CD4-positive, alpha-beta T cell treated with Interferon alpha-2 for 1 hour (primary cell): Measurements from ENCODE around the gene SMIM29.
A peak's percentile ranks its signal among the peaks of the same experiment; 100 is the strongest.

ENCODE experiments used
- DNase-seq, 2 donors: peaks; one replicate each; pipeline ENCODE4 v3.0.0-alpha.2; 2020 to 2022

Gene SMIM29

DNA sequence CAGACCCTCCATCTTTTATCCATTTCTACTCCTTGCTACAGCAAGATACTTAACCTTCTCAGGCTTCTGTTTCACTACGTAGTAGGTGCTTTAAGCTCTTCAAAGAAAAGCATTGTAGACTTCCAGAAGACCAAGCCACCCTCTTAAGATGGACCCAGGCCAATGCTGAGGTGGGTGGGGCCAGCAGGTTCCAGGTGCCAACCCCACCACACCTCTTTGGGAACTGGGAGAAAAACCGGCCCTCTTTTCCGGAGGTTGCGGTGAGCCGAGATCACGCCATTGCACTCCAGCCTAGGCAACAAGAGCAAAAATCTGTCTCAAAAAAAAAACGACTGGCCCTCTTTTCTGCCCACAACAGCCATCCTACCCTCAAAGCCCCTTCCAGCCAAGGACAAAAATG lies 22.7 kb downstream of the SMIM29 start:
- no peak for DNase-seq

DNA sequence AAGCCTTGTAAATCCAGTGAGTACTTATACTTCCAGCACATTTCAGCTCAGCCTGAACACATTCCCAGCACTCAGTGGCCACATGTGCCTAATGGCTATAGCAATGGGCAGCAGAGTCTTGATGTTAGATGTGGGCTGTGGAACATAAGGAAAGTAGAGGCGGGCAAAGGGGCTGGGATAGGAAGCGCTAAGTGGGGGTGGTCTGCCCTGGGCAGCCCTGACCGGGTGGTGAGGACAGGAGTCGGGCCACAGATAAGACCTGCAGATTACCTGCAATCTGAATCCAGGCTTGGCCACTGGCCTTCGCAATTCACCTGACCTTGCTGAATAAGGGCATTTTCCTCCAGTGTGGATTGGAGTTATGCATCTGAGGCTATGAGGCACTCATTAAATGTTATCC lies 23.3 kb downstream of the SMIM29 start:
- DNase-seq = no peak

DNA sequence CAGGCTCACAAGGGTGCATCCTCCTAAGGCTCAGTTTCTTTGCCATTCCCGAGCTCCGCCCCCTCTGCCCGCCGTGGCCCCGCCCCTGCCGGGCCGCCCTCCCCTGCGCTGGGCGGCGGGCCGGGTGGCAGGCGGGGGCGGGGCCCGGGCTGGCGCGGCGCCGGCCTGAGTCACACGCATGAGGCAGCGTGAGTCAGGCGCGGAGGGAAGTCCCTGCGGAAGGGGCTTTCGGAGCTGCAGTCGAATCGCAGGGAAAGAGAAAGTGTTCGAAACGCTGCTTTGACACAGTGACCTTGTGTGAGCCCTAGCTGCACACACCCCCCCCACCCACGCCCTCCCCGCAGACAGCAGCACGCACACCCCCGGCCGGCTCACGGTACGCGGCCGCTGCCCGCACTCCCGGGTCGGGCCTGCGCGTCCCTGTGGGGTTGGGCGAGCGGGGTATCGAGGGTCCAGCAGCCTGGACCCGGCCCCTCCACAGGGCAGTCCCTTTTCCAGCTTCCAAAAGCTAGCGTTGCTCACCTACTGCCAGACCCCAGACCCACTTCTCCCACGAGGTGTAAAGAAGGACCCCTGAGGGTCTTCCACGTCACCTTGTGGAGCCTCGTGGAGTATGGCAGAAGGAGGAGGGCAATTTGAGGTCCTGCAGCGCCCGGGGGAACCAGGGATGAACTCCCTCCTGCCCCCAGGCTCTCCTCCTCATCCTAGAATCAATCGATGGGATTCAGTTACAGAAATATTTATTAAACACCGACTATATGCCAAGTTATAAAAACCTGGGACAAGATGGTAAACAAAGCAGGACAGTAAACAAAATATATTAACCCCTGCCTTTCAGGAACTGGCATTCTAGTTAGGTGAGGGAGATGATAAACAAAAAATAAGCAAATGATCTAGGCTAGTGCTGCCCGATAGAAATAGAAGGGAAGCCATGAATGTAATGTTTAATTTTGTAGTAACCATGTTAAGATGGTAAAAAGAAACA lies 24.6 kb downstream of the SMIM29 start:
- DNase-seq = peak; percentile 97

DNA sequence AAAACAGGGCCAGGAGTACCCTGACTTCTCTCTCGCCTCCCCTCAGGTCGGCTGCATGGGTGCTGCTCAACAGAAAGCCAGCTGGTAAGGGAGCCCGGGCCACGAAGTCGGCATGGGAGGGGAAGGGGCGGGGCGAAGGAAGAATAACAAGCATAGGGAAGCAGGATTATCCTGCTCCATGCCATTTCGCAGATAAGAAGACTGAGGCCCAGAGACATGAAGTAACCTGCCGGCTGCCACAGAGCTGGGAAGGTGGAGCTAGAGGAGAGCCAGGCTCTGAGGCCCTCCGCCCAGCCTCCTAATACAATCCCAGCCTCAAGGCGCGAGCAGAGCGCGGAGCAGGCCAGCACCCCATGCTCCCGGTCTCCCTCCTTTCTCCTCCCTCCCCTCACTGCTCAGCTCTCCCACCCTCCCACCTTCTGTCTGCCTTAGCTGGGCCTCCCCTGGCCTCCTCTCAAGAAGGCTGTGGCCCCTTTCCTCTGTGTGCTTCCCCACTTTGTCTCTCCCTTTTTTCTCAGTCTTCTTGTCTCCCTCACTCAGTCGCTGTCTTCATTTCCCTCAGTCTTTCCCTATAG lies 25.3 kb downstream of the SMIM29 start:
- DNase-seq = no peak

DNA sequence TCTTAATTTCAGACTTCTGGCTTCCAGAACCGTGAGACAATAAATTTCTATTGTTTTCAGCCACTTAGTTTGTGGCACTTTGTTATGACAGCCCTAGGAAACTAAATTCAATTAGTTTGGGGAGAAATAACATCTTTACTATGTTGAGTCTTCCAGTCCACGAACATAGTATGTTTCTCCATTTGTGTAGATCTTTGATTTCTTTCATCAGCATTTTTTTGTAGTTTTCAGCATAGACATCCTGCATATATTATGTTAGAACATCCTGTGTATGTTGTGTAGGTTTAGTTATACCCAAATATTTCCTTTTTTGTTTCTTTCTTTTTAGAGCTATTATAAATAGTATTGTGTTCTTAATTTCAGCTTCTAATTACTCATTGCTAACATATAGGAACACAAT lies 30.1 kb downstream of the SMIM29 start:
- DNase-seq = no peak

DNA sequence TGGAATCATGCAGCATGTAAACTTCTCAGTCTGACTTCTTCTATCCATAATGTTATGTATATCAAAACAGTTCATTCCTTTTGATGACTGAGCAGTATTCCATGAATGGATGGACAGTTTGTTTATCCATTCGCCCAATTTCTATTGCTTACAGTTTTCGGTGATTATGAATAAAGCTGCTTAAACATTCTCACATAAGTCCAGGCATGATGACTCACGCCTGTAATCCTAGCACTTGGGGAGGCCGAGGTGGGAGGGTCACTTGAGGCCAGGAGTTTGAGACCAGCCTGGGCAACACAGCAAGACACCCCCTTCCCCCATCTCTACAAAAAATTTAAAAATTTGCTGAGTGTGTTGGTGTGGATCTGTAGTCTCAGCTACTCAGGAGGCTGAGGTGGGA lies 35.0 kb downstream of the SMIM29 start:
- DNase-seq = no peak

DNA sequence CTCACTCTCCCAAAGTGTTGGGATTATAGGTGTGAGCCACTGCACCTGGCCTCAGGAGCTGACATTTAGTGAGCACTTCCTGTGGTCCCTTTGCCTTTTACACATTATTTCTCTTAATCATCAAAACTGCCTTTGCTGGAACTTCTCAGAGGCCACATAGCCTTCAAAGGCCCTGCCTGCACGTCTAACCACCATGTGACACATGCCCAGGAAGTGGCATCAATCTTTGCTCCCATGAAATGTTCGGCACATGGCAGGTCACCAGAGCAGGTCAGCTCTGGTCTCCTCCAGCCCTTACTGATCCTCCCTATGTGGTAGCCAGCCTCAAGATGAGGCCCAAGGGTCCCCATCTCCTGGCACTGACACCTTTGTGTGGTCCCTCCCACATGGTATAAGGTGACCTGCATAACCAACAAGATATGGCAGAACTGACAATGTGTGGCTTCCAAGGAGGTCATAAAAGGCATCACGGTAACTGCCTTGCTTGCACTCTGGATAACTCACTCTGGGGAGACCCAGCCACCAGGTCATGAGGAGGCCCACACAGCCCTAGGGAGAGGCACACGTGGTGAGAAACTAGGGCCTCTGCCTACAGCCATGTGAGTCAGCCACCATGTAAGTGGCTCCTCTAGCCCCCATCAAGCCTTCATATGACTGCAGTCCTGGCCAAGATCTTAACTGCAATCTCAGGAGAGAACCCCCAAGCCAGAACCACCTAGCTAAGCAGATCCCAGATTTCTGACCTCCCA lies 40.9 kb downstream of the SMIM29 start:
- DNase-seq = no peak

DNA sequence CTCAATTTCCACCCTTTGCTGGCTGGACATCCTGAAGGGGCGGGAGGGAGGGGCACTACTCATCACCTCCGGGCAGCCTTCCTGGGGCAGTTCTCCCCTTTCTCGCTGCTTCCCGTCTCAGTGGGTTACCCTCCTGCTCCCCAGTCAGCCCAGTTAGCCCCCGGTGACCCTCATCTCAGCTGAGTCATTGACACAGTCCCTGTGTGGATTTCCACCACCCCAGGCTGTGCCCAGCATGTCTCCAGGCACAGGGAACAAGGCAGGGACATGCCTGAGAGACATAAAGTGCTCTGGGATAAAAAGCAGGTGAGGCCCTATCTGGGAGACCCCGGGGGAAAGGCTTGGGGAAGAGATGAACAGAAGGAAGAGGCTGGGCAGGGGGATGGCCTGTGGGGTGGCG lies 42.1 kb downstream of the SMIM29 start:
- DNase-seq = no peak

DNA sequence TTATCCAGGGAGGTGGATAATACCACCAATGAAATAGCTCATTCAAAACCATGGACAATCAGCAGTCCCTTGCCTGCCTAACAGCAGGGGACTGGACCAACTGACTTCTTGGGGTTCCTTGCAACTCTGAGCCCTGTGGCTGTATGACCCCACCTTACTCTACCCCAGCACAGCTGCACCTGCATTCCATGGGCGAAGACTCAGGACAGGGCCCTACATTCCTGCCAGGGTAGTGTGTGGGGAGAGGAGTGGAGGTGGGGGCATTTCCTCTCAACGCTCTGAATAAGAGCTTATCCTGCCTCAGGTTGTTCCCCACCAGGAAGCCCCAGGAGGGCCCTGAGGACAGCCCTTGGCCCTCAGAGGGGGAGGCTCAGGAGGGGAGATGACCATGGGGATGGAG lies 42.9 kb downstream of the SMIM29 start:
- no peak for DNase-seq

DNA sequence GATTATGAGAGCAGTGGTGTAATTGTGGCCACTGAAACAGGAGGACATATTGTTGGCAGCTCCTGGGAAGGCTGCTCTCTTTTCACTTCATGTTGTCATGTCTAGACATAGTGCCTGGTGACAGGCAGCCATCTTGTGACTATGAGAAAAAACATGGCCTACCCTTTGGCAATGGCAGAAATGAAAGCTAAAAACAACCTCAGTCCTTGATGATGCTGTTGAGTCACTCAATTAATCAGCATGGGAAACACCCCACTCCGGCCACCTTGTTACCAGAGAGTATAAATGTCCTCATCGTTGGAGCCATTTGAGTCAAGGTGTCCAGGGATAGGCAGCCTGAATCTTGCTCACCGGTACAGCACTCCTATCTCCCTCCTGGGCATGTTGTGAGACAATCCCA lies 43.3 kb downstream of the SMIM29 start:
- no peak for DNase-seq

DNA sequence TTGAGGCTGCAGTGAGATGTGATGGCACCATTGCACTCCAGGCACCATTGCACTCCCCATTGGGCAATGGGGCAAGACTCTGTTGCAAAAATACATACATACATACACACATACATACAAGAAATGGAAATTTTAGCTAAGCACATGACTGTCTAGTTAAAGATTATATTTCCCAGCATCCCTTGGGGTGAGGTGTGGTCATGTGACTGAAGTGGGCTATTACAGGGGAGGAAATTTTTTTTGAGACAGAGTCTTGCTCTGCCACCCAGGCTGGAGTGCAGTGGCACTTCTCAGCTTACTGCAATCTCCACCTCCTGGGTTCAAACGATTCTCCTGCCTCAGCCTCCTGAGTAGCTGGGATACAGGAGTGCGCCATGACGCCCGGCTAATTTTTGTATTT lies 44.1 kb downstream of the SMIM29 start:
- no peak for DNase-seq

DNA sequence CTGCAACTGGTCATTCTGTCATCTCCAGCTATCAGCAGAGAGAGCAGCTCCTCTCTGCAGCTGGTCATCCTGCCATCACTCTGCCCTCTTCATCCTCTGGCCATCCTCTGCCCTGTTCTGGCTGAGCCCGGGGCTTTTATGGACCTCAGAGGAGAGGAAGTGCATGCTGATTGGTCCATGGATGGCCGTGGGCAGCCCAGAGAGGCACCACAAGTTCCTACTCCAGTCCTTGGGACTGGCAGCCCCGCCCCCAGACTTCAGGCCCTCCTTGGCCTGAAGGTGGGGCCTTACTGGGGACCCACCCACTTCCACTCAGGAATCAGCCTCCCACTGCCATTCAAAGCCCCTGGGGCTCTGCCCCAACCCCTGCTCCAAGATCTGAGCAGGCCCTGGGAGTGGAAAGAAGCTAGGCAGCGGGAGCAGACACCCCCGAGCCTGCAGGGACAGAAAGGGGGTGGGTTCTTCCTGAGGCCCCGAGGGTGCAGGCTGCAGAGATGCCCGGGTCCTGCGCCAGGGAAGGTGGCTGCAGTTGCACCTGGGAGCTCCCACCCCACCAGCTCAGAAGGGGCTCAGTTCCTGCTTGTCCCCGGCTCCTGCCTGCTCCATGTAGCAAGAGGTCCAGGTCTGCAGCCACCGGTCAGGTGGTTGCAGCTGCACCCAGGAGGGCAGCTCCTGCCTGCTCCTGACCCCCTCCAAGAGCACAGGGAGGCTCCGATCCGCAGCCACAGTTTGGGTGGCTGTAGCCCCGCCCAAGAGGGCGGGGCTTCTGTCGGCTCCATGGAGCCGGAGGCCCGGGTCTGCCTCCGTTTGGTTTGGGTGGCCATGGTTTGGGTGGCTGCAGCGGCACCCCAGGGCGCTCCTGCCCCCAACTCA lies 46.2 kb downstream of the SMIM29 start:
- no peak for DNase-seq

DNA sequence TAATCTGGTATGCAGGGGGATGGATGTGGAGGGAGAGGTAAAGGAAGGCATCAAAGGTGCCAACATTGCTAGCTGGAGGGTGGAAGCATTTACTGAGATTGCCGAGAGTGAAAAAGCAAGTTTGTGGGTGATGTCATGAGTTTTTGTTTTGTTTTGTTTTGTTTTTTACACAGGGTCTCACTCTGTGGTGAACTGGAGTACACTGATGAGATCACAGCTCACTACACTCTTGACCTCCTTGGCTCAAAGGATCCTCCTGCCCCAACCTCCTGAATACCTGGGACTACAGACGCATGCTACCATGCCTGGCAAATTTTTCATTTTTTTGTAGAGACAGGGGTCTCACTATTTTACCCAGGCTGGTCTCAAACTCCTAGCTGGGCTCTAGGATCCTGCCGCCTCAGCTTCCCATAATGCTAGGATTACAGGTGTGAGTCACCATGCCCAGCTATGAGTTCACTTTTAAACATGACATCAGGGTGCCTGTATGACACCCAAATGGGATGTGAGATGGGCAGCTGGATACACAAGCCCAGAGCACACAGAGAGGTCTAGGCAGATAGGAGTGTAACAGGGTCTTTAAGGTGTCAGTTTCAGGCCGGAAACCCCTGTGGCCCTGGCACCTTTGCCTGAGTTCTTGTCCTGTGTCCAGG lies 47.2 kb downstream of the SMIM29 start:
- DNase-seq = no peak

DNA sequence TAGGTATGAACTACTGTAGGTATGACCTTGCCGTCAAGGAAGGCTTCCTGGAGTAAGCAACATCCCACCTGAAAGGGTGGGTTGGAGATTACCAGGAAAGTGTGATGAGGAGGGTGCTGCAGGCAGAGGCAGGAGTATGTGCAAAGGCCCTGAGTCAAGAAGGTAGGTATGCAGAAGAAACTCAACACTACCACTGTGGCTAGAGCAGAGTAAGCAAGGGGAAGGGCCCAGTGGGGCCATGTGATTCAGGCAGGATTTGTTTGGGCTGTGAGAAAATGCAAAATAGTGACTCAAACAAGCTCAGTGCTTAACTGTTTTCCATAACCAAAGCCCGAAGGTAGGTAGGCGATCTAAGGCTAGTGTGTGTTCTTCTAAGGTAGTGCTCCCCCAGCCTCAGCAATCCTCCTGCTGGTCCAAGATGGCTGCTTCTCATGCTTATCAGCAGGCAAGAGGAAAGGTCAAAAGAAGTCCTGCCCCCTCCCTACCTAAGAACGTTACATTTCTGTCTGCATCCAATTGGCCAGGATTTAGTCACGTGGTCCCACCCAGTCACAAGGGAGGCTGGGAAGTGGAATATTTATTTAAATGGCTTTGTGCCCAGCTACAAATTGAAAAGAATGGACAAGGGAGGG lies 48.4 kb downstream of the SMIM29 start:
- no peak for DNase-seq

DNA sequence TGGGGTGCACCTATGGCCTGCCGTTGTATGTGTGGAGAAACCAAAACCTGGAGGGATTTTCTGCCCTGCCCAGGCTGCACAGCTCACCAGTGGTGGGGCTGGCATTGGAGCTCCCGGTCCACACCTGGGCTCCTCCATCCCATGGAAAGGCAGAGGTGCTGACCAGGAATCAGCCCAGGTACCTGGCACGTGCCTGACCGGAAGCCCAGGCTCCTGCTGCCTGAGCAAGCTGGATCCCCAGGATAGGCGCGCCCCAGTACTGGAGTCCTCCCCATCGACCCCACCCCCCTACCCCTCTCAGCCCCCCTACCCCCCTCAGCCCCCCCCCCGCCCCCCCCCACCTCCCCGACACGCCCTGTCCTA lies 52.0 kb downstream of the SMIM29 start:
- DNase-seq = no peak
